SK-N-SH treated with all-trans-retinoic acid at 6 μM for 48 hours (cell line): ENCODE measurements around the gene STOML2.

ENCODE experiments used
- ARNTL ChIP-seq: fragments of 450-650 bp; formaldehyde crosslinking; IDR thresholded peaks from 2 replicates; pipeline ENCODE4 v1.5.0; 2020; ENCODE audit warnings: low read depth, mild to moderate bottlenecking, moderate library complexity, borderline replicate concordance
- SNAI2 ChIP-seq: fragments of 250-450 bp; sonication (Bioruptor Pico); IDR thresholded peaks from 2 replicates; pipeline ENCODE4 v1.5.0; 2020; ENCODE audit warnings: mild to moderate bottlenecking, moderate library complexity
- ZNF70 ChIP-seq: fragments of 450-650 bp; formaldehyde crosslinking; IDR thresholded peaks from 2 replicates; pipeline ENCODE4 v1.5.0; 2020; ENCODE audit warnings: mild to moderate bottlenecking, moderate library complexity
- TF ChIP-seq, protein P1 (sequence below): fragments of 250-450 bp; sonication (Bioruptor Pico); IDR thresholded peaks from 2 replicates; pipeline ENCODE4 v1.5.1; 2020; ENCODE audit warnings: low read depth, mild to moderate bottlenecking, moderate library complexity

GRCh38 chr9:35069020-35069419 is 33.9 kb downstream of the STOML2 start:
- TF ChIP-seq, protein P1, sequence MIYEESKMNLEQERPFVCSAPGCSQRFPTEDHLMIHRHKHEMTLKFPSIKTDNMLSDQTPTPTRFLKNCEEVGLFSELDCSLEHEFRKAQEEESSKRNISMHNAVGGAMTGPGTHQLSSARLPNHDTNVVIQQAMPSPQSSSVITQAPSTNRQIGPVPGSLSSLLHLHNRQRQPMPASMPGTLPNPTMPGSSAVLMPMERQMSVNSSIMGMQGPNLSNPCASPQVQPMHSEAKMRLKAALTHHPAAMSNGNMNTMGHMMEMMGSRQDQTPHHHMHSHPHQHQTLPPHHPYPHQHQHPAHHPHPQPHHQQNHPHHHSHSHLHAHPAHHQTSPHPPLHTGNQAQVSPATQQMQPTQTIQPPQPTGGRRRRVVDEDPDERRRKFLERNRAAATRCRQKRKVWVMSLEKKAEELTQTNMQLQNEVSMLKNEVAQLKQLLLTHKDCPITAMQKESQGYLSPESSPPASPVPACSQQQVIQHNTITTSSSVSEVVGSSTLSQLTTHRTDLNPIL (CRISPR knock-in tag), result no peak
- TF ChIP-seq ZNF70 (CRISPR knock-in tag), result no peak
- TF ChIP-seq SNAI2 (CRISPR knock-in tag), result no peak
- TF ChIP-seq ARNTL (CRISPR knock-in tag), result no peak
